Upper lobe of left lung (tissue), 6 donors: Measurements from ENCODE around the gene MN1. TPM values are rescaled to one million over a fixed set of nuclear protein-coding genes. Genes with fewer than 3 reads are reported as not detected.
A peak's percentile ranks its signal among the peaks of the same experiment; 100 is the strongest.

Source experiments
- ATAC-seq, 2 donors: fragments of 200-7000 bp; cut with Tn5 transposase; one replicate each; pipeline ENCODE4 v1.9.1; 2022; ENCODE audit warnings: mild to moderate bottlenecking in 2 of 2, moderate library complexity in 2 of 2; ENCODE audit not compliant: low FRiP score in 2 of 2
- DNase-seq, 2 donors: peaks; one replicate each; pipeline ENCODE4 v3.0.0-alpha.2; 2019 to 2020
- H3K27ac ChIP-seq, 4 donors: fragments of 200-600 bp; sonication (generic); one replicate each; pipeline ENCODE4 v1.5.1; 2016 to 2019
- H3K27me3 ChIP-seq, 4 donors: fragments of 200-600 bp; sonication (generic); one replicate each; pipeline ENCODE4 v1.5.1; 2017 to 2019
- H3K36me3 ChIP-seq, 4 donors: fragments of 200-600 bp; sonication (generic); one replicate each; pipeline ENCODE4 v1.5.1; 2016 to 2019
- H3K4me1 ChIP-seq, 4 donors: fragments of 200-600 bp; sonication (generic); one replicate each; pipeline ENCODE4 v1.5.1; 2018 to 2019
- H3K4me3 ChIP-seq, 4 donors: fragments of 200-600 bp; sonication (generic); one replicate each; pipeline ENCODE4 v1.5.1; 2017 to 2019; ENCODE audit warnings: mild to moderate bottlenecking in 2 of 4, moderate library complexity in 1 of 4
- H3K9me3 ChIP-seq, 4 donors: fragments of 200-600 bp; sonication (generic); one replicate each; pipeline ENCODE4 v1.5.1; 2018 to 2019
- EP300 ChIP-seq, 4 donors: sonication (generic); formaldehyde crosslinking; IDR thresholded peaks; one replicate each; pipeline ENCODE4 v1.5.1; 2017; ENCODE audit warnings: antibody characterized with exemption in 4 of 4, control low read depth in 2 of 4
- POLR2A ChIP-seq, 4 donors: fragments of 450-650 bp; IDR thresholded peaks; one replicate each; pipeline ENCODE4 v1.5.1; 2016 to 2017; ENCODE audit warnings: antibody characterized with exemption in 4 of 4, mild to moderate bottlenecking in 2 of 4
- POLR2AphosphoS5 ChIP-seq, 2 donors: sonication (generic); formaldehyde crosslinking; IDR thresholded peaks; one replicate each; pipeline ENCODE4 v1.5.1; 2017; ENCODE audit warnings: antibody characterized with exemption in 2 of 2
- WGBS, 2 donors: methylation state at CpG; one replicate each; pipeline ENCODE4 v1.1.5; 2017 to 2018; 5-methylcytosine and 5-hydroxymethylcytosine counted together
- total RNA-seq, 6 donors: library from RNA; depleted of rRNA in 4 of 6; stranded (reverse); fragments of >200 nt in 4 of 6; gene quantifications; one replicate each; pipeline versions ENCODE4 v1.1.0 to v1.2.1, GENCODE V29; 2016 to 2021
- TF ChIP-seq, protein P1 (sequence below), 6 experiments: fragments of 450-650 bp in 4 of 6; fragments of 200-600 bp in 2 of 6; sonication (generic) in 2 of 6; IDR thresholded peaks; one replicate each; pipeline ENCODE4 v1.5.1; 2016 to 2019; ENCODE audit warnings: antibody characterized with exemption in 6 of 6
- donor health status: DM: no; HTN: no; CAD: no; lungs with moderate emphysema.
- donor health status: DM: no; HTN: yes; CAD: no; lungs with severe emphysema.

MN1 gene
- total RNA-seq, 6 donors from 2014 or later = 1.0 to 17.8 (median 3.5) TPM

DNA sequence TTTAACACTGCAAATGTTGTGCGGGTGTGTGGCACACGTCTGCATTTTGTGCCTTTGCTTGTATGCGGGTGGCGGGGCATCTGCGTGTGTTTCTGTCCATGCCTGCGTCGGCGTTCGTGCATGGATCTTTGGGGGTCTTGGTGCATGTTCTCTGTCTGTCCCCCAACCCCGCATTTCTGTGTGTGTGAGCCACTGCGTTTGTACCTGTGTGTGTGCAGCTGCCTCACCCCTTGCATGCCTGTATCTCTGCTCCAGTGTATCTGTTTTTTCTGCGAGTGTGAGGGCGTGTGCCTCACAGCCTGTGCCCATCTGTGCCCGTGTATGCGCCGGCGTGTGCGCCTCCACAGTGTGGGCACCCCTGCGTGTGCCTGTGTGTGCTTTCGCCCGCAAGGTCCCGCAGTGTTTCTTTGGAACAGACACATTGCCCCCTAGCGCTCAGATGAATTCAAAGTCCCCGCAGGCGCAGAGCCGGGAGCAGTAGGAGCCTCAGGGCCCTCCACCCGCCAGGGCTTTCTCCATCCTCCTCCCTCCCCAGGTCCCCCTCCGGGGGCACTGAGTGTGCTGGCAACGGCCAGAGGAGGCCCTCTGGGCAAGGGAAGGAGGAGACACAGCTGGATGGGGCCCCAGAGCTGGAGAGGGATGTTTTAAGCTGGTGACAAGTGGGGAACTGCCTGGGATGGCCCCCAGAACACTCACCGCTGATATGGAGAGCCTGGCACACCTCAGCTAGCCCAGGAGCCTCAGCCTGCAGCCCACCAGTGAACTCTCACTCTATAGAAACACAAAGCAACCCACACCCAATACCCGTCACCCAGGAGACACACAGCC, 3.1 kb upstream of the MN1 start:
- 32 to 38% methylated on average over 17 to 27 of the region's 31 CpGs for WGBS, 2 donors
- TF ChIP-seq EP300 (IDR thresholded peaks at IDR 0.05) = no peak
- TF ChIP-seq, protein P1, sequence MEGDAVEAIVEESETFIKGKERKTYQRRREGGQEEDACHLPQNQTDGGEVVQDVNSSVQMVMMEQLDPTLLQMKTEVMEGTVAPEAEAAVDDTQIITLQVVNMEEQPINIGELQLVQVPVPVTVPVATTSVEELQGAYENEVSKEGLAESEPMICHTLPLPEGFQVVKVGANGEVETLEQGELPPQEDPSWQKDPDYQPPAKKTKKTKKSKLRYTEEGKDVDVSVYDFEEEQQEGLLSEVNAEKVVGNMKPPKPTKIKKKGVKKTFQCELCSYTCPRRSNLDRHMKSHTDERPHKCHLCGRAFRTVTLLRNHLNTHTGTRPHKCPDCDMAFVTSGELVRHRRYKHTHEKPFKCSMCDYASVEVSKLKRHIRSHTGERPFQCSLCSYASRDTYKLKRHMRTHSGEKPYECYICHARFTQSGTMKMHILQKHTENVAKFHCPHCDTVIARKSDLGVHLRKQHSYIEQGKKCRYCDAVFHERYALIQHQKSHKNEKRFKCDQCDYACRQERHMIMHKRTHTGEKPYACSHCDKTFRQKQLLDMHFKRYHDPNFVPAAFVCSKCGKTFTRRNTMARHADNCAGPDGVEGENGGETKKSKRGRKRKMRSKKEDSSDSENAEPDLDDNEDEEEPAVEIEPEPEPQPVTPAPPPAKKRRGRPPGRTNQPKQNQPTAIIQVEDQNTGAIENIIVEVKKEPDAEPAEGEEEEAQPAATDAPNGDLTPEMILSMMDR (IDR thresholded peaks at IDR 0.05) = peak; percentile 43 to 80 (median 70)
- ATAC-seq (peak; percentile 16 to 54), DNase-seq (peak; percentile 48 to 64)
- peaks cover 0 to 13% (median 6%) of the 10 kb centered on the region in 4 donors for H3K27me3 ChIP-seq
- H3K9me3 ChIP-seq = no peaks in the 10 kb centered on the region
- no peak overlapping the region for H3K27ac ChIP-seq
- H3K4me3 ChIP-seq = no peak overlapping the region
- no peaks in the 10 kb centered on the region for H3K36me3 ChIP-seq
- peaks cover 18 to 38% (median 29%) of the 10 kb centered on the region in 4 donors for H3K4me1 ChIP-seq

DNA sequence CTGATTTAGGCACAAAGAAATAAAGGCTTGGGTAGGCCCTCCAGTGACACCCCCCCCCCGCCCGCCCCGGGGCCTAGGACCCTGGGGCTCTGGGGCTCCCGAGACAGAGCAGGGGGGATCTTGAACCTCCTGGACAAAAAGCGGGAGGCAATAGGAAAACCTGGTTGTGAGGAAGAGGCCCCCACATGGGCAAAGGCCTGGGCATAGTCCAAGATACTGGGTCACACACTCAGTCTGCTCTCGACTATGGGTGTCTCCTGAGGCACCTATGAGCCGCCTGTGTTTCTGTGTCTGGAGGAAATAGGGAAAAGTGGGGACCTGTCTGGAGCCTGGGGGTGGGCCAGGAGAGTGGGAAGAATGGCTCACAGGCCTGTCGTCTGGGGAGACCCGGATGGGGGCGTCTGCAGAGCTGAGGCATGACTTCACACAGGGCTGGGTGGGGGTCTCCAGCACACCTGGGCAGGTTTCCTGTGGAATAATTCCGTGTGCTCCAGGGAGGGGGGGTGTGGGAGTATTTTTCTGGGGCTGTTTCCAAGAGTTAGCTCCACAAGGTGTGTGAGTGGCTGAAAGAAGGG, 2.4 kb upstream of the MN1 start:
- WGBS, 2 donors = 69 to 77% methylated on average over 9 to 11 of the region's 11 CpGs
- Histone ChIP-seq H3K27me3 (peaks cover 0 to 18% (median 9%) of the 10 kb centered on the region in 4 donors), H3K27ac (no peak overlapping the region), H3K4me1 (peaks cover 25 to 46% (median 35%) of the 10 kb centered on the region in 4 donors), H3K36me3 (no peaks in the 10 kb centered on the region), H3K4me3 (no peak overlapping the region), H3K9me3 (no peaks in the 10 kb centered on the region)
- TF ChIP-seq POLR2AphosphoS5 (IDR thresholded peaks at IDR 0.05) = no peak
- no peak for TF ChIP-seq EP300 (IDR thresholded peaks at IDR 0.05)
- TF ChIP-seq, protein P1 (IDR thresholded peaks at IDR 0.05) = no peak
- no peak for DNase-seq
- ATAC-seq = no peak

DNA sequence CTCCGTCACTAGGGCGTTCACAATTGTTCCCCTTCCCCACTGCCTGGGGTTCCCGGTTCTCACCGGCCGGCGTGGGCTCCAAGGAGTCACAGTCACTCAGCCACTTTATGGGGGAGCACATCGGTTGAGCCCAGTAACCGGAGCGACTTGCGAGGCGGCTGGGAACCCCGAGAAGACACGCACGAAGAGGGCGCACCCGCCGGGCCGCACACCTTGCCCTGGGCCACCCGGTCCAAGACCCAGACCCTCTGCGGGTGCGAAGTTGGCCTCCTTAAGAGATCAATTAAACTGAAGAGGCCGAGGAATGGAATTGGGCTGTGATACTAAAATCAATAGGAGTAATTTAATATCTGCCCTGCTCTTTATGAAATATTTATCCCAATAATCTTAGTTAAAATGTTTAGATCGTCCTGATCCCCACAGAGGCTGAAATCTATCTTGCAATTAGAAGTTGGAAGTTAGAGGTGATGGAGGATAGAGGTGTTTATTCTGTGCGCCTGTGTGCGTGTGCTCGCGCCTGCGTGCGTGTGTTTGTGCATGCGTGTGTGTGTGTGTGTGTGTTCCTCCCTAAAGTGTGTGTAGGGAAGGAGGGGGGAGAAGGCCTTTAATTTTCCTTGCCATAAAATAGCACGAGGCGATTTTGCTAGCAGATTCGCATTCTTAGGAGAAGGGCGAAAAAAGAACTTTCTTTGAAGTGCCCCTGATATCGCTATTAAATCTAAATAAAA, 954 bp upstream of the MN1 start:
- peaks cover 26 to 56% (median 39%) of the 10 kb centered on the region in 4 donors for H3K4me1 ChIP-seq

DNA sequence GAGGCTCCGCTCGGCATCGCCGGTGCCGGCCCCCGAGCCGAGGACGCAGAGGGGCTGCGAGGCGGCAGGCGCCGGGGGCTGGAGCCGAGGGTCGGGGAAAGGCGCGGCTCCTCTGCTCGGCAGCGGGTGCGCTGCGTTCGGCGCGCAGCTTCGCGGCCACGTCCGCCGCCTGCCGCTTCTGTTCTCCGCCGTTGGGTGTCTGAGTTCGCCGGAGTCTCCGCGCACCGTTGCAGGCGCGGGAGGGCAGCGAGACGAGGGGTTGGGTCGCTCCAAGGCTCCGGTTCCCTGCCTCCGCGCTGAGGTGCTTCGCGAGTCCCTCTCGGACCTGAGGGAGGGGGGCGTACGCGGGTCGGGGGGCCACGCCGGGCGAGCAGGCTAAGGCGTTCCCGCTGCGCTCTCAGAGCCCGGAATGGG, 347 bp downstream of the MN1 start:
- DNase-seq = peak in 1 of 2 donors; percentile 88
- H3K27me3 ChIP-seq = peaks cover 0 to 26% (median 11%) of the 10 kb centered on the region in 4 donors
- 0 to 2% methylated on average over 14 to 22 of the region's 58 CpGs for WGBS, 2 donors
- ATAC-seq = peak in 1 of 2 donors; percentile 41
- H3K9me3 ChIP-seq = no peaks in the 10 kb centered on the region
- peak in 1 of 4 donors; percentile 10 for TF ChIP-seq POLR2A (IDR thresholded peaks at IDR 0.05)
- TF ChIP-seq, protein P1 (IDR thresholded peaks at IDR 0.05) = peak in 1 of 6 experiments; percentile 28
- TF ChIP-seq EP300 (IDR thresholded peaks at IDR 0.05) = no peak
- H3K36me3 ChIP-seq = peaks cover 0 to 6% (median 0%) of the 10 kb centered on the region in 4 donors
- peaks cover 26 to 62% (median 39%) of the 10 kb centered on the region in 4 donors for H3K4me1 ChIP-seq
- H3K27ac ChIP-seq = peak overlapping the region; percentile 77 to 92 (median 91)
- H3K4me3 ChIP-seq = peak overlapping the region; percentile 57 to 89 (median 70)

More for the DNA sequence above, 954 bp upstream of the MN1 start:
- H3K4me3 ChIP-seq = peak overlapping the region; percentile 20 to 89 (median 70)
- peak overlapping the region; percentile 77 to 92 (median 91) for H3K27ac ChIP-seq
- H3K9me3 ChIP-seq = no peaks in the 10 kb centered on the region
- peaks cover 0 to 26% (median 11%) of the 10 kb centered on the region in 4 donors for H3K27me3 ChIP-seq
- TF ChIP-seq EP300 (IDR thresholded peaks at IDR 0.05) (no peak), POLR2A (IDR thresholded peaks at IDR 0.05) (no peak), POLR2AphosphoS5 (IDR thresholded peaks at IDR 0.05) (no peak)
- WGBS, 2 donors = 20 to 30% methylated on average over 25 to 32 of the region's 35 CpGs
- peaks cover 0 to 2% (median 0%) of the 10 kb centered on the region in 4 donors for H3K36me3 ChIP-seq
- peak in 1 of 2 donors; percentile 79 for DNase-seq
- no peak for ATAC-seq
